K562 (cell line): ENCODE measurements around the gene PPP1R16B. TPM values are rescaled to one million over a fixed set of nuclear protein-coding genes. Genes with fewer than 3 reads are reported as not detected.
A peak's percentile ranks its signal among the peaks of the same experiment; 100 is the strongest.

ENCODE experiments used
- CBX3 ChIP-seq, 2 experiments: IDR thresholded peaks; 1 replicate in 1 of 2; 2 replicates in 1 of 2; pipeline ENCODE4 v1.6.1; 2012; ENCODE audit warnings: inconsistent platforms in 2 of 2, low read length in 2 of 2, borderline replicate concordance in 1 of 2, control low read depth in 1 of 2
- DDX20 ChIP-seq: fragments of 450-650 bp; IDR thresholded peaks from 2 replicates; pipeline ENCODE4 v1.6.1; 2016; ENCODE audit warnings: missing genetic modification characterization, low read depth, mild to moderate bottlenecking, missing compliant biosample characterization, moderate library complexity
- EHMT2 ChIP-seq: fragments of 450-650 bp; IDR thresholded peaks from 2 replicates; pipeline ENCODE4 v1.6.1; 2018; ENCODE audit warnings: antibody characterized with exemption
- ELF4 ChIP-seq: fragments of 450-650 bp; formaldehyde crosslinking; IDR thresholded peaks from 2 replicates; pipeline ENCODE4 v1.4.0; 2022; ENCODE audit warnings: missing genetic modification characterization
- ETS2 ChIP-seq: IDR thresholded peaks from 2 replicates; pipeline ENCODE4 v1.6.1; 2016; ENCODE audit warnings: borderline replicate concordance, missing genetic modification characterization, mild to moderate bottlenecking, moderate library complexity, missing compliant biosample characterization; ENCODE audit not compliant: poor library complexity, severe bottlenecking
- JUNB ChIP-seq: fragments of 450-650 bp; formaldehyde crosslinking; conservative IDR thresholded peaks from 2 replicates; pipeline ENCODE4 v1.4.0; 2020; ENCODE audit warnings: mild to moderate bottlenecking
- KDM4B ChIP-seq, 2 experiments: fragments of 450-650 bp in 1 of 2; sonication (generic) in 1 of 2; IDR thresholded peaks; 2 replicates each; pipeline ENCODE4 v1.6.1; 2016 to 2017; ENCODE audit warnings: borderline replicate concordance in 2 of 2, antibody characterized with exemption in 1 of 2, low read depth in 1 of 2, mild to moderate bottlenecking in 1 of 2
- MAFK ChIP-seq: IDR thresholded peaks from 2 replicates; pipeline ENCODE4 v1.6.1; 2011; ENCODE audit warnings: low read length, improper control_type of control experiment
- NCOA6 ChIP-seq: fragments of 450-650 bp; IDR thresholded peaks from 2 replicates; pipeline ENCODE4 v1.6.1; 2017; ENCODE audit warnings: mild to moderate bottlenecking
- NONO ChIP-seq, 2 experiments: fragments of 200-400 bp in 1 of 2; fragments of 450-650 bp in 1 of 2; formaldehyde crosslinking in 1 of 2; IDR thresholded peaks; 2 replicates each; pipeline ENCODE4 v1.6.1; 2017; ENCODE audit warnings: low read depth in 2 of 2, mild to moderate bottlenecking in 2 of 2, moderate library complexity in 2 of 2, low read length in 1 of 2
- POLR2A ChIP-seq: fragments of 450-650 bp; conservative IDR thresholded peaks from 2 replicates; pipeline ENCODE4 v1.6.1; 2016
- POLR2AphosphoS5 ChIP-seq: IDR thresholded peaks from 2 replicates; pipeline ENCODE4 v1.6.1; 2011; ENCODE audit warnings: mild to moderate bottlenecking, low read depth, low read length, moderate library complexity; ENCODE audit not compliant: control insufficient read depth, insufficient read depth
- SREBF2 ChIP-seq: sonication (generic); formaldehyde crosslinking; IDR thresholded peaks from 2 replicates; pipeline ENCODE4 v1.4.0; 2020; ENCODE audit warnings: mild to moderate bottlenecking, missing genetic modification reagents
- SRSF7 ChIP-seq: fragments of 200-400 bp; formaldehyde crosslinking; optimal IDR thresholded peaks from 2 replicates; pipeline ENCODE3; 2017; ENCODE audit warnings: mild to moderate bottlenecking, low read depth, low read length
- ZBTB33 ChIP-seq: sonication (generic); formaldehyde crosslinking; IDR thresholded peaks from 2 replicates; pipeline ENCODE4 v1.8.1; 2023; ENCODE audit warnings: mild to moderate bottlenecking, missing genetic modification reagents
- ZBTB7A ChIP-seq: IDR thresholded peaks from 2 replicates; pipeline ENCODE4 v1.6.1; 2011; ENCODE audit warnings: low read depth, mild to moderate bottlenecking, low read length, moderate library complexity, borderline replicate concordance; ENCODE audit not compliant: control insufficient read depth
- ZNF707 ChIP-seq: fragments of 250-450 bp; sonication (Bioruptor Pico); conservative IDR thresholded peaks from 2 replicates; pipeline ENCODE4 v1.8.0; 2022; ENCODE audit warnings: inconsistent platforms, mild to moderate bottlenecking, moderate library complexity
- ZNF75A ChIP-seq: fragments of 450-650 bp; formaldehyde crosslinking; IDR thresholded peaks from 2 replicates; pipeline ENCODE4 v1.4.0; 2020; ENCODE audit warnings: mild to moderate bottlenecking
- polyA plus RNA-seq, 8 experiments: library from polyadenylated mRNA; depleted of rRNA in 4 of 8; stranded (reverse) in 5 of 8; unstranded in 3 of 8; fragments of >200 nt; fragmentation: Nextera tagmentation in 2 of 8; fragmentation: Illumina TruSeq in 1 of 8; extraction: Ambion mirVana in 2 of 8; extraction: Trizol in 1 of 8; gene quantifications; 2 replicates each; pipeline versions ENCODE4 v1.2.1 to v1.2.3, GENCODE V29; 2011 to 2014; ENCODE audit warnings: inconsistent platforms in 1 of 8, missing spikeins in 1 of 8
- total RNA-seq, 7 experiments: library from RNA; depleted of rRNA in 6 of 7; stranded (reverse); fragments of >200 nt in 6 of 7; fragmentation: Illumina TruSeq in 2 of 7; extraction: Trizol in 2 of 7; gene quantifications; 2 replicates each; pipeline versions ENCODE4 v1.2.1 to v1.2.3, GENCODE V29; 2011 to 2021; ENCODE audit warnings: low replicate concordance in 1 of 7
- TF ChIP-seq, protein P1 (sequence below), 2 experiments: fragments of 450-650 bp; IDR thresholded peaks; 2 replicates each; pipeline ENCODE4 v1.6.1; 2016
- TF ChIP-seq, protein P2 (sequence below): fragments of 250-450 bp; sonication (Bioruptor Pico); IDR thresholded peaks from 2 replicates; pipeline ENCODE4 v1.9.0; 2021; ENCODE audit warnings: mild to moderate bottlenecking, inconsistent platforms
- TF ChIP-seq, protein P3 (sequence below): fragments of 250-450 bp; sonication (Bioruptor Pico); IDR thresholded peaks from 2 replicates; pipeline ENCODE4 v1.8.0; 2022; ENCODE audit warnings: moderate library complexity, mild to moderate bottlenecking, inconsistent platforms

The PPP1R16B gene
- total and polyA plus RNA-seq, 9 of the 15 experiments (the other 6 are each of a cell fraction or from before 2014, with no cell fraction given), result 1.5 to 11.5 (median 6.8) TPM

DNA sequence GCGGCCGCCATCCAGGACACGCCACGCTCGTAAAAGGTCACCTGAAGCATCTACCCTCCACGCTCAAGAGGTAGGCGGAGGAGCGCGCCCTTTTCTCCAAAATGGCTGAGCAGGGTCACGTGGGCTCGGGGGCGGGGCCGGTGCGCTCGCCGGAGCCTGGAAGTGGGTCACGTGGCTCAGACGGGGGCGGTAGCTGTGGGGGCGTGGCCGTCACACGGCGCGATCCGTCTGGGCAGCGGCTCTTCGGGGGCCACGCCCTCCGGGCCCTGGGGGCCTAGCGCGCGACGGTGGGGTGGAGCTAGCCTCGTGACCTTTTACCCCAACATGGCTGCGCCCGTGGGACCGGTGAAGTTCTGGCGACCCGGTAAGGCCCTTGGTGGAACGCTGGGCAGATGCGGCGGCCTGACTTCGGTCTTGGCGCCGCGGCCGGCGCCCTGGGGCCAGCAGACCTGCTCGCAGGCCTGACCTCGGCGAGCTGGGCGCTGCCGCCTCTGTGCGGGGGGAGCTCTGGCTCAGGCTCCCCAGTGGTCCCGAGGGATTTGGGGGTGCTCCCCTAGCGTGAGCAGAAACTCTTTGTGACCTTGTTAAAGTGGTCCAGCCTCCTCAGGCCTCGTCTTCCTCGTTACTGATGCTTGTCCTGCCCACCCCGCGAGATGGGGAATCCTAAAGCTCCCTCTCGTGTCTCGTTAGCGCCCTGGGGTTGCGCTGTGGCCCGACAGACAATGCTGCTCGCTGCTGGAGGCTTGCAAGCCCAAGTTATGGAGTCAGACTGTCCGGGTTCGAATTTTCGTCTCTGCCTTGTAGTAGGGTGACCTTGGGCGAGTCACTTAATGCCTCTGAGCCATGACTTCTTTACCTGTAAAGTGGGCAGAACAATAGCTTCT is 156.8 kb downstream of the PPP1R16B start, which contains the start of gene DHX35 (continued):
- TF ChIP-seq, protein P1, sequence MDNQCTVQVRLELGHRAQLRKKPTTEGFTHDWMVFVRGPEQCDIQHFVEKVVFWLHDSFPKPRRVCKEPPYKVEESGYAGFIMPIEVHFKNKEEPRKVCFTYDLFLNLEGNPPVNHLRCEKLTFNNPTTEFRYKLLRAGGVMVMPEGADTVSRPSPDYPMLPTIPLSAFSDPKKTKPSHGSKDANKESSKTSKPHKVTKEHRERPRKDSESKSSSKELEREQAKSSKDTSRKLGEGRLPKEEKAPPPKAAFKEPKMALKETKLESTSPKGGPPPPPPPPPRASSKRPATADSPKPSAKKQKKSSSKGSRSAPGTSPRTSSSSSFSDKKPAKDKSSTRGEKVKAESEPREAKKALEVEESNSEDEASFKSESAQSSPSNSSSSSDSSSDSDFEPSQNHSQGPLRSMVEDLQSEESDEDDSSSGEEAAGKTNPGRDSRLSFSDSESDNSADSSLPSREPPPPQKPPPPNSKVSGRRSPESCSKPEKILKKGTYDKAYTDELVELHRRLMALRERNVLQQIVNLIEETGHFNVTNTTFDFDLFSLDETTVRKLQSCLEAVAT (IDR thresholded peaks at IDR 0.05), result no peak
- TF ChIP-seq NONO (IDR thresholded peaks at IDR 0.05; ENCODE audit: low read depth in 2 of 2, low read length in 1 of 2), result 0 out of 4 replicates have a peak, but pooled peaks of 1 of the 2 experiments have one; percentile 11
- TF ChIP-seq EHMT2, result no peak
- no peak for TF ChIP-seq KDM4B (IDR thresholded peaks at IDR 0.05; ENCODE audit: borderline replicate concordance in 2 of 2, low read depth in 1 of 2)
- peak; percentile 54; the same call in 1 of the 2 replicates for TF ChIP-seq ZBTB7A
- TF ChIP-seq SRSF7, result no peak
- no peak for TF ChIP-seq ZNF75A (CRISPR knock-in tag)
- TF ChIP-seq, protein P2, sequence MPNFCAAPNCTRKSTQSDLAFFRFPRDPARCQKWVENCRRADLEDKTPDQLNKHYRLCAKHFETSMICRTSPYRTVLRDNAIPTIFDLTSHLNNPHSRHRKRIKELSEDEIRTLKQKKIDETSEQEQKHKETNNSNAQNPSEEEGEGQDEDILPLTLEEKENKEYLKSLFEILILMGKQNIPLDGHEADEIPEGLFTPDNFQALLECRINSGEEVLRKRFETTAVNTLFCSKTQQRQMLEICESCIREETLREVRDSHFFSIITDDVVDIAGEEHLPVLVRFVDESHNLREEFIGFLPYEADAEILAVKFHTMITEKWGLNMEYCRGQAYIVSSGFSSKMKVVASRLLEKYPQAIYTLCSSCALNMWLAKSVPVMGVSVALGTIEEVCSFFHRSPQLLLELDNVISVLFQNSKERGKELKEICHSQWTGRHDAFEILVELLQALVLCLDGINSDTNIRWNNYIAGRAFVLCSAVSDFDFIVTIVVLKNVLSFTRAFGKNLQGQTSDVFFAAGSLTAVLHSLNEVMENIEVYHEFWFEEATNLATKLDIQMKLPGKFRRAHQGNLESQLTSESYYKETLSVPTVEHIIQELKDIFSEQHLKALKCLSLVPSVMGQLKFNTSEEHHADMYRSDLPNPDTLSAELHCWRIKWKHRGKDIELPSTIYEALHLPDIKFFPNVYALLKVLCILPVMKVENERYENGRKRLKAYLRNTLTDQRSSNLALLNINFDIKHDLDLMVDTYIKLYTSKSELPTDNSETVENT (CRISPR knock-in tag), result peak; percentile 25; the same call in 1 of the 2 replicates
- TF ChIP-seq ZBTB33 (CRISPR knock-in tag), result no peak
- TF ChIP-seq DDX20 (tag), result no peak
- no peak for TF ChIP-seq JUNB (CRISPR knock-in tag)
- TF ChIP-seq MAFK, result no peak
- peak; percentile 82 for TF ChIP-seq POLR2AphosphoS5
- no peak for TF ChIP-seq ELF4 (CRISPR knock-in tag)
- TF ChIP-seq POLR2A, result peak; percentile 90
- TF ChIP-seq, protein P3, sequence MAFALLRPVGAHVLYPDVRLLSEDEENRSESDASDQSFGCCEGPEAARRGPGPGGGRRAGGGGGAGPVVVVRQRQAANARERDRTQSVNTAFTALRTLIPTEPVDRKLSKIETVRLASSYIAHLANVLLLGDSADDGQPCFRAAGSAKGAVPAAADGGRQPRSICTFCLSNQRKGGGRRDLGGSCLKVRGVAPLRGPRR (CRISPR knock-in tag), result no peak
- no peak for TF ChIP-seq NCOA6
- TF ChIP-seq ZNF707, result no peak
- TF ChIP-seq SREBF2 (CRISPR knock-in tag), result no peak
- peak in 1 of 2 experiments; percentile 60; a peak in 2 of 3 replicates for TF ChIP-seq CBX3 (IDR thresholded peaks at IDR 0.05; ENCODE audit: borderline replicate concordance in 1 of 2, low read length in 2 of 2)
- TF ChIP-seq ETS2, result no peak
